NCI-H2227 treated with DMSO at 0.1 percent for 48 hours (cell line): ENCODE data around the gene MYO10.

Experiments
- DNase-seq: peaks from one replicate; lab custom pipeline; 2025; lab: John Stamatoyannopoulos, UW

MYO10 gene

DNA sequence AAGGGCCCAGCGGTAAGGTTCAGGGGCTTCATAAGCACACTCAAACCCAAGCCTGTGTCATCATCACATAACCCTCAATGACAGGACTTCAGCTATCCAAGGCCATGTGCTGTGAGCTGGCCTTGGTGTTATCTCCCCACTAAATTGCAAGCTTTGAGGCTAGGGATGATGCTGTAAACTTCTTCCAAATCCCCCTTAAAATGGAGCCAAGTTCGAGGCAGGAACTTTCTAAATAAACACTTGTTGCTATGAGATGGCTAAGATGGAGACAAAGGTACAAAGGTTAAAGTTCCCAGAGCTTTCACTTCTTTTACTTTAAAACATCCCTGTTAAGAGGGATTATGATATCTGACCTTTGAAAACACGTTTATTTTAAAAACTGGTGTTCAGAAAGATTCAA is 123.6 kb downstream of the MYO10 start:
- DNase-seq: no peak

DNA sequence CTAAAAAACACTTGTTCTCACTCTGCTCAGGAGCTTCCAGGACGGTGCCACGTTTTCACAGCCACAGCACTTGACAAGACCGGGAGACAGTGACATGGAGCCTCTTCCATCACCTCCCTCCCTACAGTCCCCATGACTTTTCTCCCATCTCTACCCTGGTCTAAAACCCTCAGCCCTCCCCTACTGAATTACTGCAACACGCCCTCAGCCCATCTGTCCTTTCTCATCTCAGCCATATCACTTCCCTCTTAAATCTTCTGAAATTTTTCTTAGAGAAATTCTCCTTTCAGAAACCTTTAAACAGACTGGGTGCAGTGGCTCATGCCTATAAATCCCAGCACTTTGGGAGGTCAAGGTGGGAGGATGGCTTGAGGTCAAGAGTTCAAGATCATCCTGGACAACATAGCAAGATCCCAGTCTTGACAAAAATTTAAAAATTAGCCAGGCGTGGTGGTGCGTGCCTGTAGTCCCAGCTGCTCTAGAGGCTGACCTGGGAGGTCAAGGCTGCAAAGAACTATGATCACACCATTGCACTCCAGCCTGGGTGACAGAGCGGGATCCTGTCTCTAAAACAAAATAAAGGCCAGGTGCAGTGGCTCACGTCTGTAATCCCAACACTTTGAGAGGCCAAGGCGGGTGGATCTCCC is 125.8 kb downstream of the MYO10 start:
- DNase-seq: no peak

DNA sequence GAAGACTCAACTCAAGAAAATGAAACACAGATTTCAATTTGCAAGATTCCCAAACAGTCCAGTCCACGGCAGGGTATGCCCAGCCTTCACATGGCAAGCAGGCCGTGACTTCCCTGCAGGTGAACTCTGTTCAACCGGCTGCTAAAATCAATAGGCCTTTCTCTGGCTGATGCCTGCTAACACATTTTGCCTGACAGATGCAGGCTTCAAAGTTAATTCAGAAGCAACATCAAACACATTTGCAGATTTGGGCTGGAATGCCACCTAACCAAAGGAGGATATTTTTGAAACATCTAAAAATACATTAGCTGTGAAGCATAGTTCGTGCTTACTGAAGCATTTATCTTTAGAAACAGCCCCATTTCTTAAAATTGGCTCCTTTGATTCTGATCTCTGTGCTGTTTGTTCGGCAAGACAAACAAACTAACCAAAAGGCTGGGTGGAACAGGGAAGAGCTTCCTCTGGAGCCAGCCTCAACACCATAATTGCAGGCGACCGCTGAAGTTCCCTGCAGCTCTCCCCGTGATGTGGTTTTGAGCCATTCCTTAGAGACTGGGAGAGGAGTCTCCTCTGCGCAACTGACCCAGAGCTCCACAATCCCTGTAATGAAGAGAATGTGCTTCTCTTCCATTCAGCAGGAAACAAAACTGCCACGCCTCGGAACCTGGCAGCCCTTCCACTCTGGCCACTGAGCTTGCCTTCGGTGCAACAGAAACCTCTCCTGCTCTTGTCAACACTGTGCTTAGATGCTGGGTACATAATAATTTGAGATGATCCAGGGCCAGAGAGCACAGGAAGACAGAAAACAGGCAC is 126.5 kb downstream of the MYO10 start:
- no peak for DNase-seq

DNA sequence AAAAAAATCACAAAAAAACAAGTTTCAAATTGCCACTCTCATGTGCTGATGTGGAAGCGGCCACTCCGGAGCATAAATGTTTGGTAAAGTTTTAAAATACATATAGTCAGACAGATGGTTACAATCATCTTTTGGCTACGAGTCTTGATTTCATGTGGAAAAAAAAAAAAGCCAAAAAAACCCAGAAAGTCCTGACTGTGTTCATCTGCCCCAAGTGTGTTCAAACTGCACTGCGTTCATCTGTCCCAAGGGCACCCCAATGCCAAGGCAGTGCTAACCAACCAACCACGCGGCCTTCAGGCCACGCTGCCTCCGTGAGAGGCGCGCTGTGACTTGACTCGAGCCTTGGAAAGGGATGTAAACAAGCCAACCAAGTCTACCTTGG is 127.1 kb downstream of the MYO10 start:
- DNase-seq: no peak

DNA sequence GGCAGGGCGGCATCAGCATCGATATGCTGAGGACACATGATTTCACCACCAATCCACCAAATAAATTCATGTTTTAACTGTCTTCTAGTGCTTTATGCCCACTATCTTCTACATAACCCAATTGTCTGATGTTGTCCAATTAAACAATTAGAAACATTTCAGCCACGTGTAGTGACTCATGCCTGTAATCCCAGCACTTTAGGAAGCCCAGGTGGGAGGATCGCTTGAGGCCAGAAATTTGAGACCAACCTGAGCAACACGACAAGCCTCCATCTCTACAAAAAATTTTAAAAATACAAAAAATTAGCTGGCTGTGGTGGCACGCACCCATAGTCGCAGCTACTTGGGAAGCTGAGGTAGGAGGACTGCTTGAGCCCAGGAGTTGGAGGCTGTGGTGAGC is 128.1 kb downstream of the MYO10 start:
- no peak for DNase-seq

DNA sequence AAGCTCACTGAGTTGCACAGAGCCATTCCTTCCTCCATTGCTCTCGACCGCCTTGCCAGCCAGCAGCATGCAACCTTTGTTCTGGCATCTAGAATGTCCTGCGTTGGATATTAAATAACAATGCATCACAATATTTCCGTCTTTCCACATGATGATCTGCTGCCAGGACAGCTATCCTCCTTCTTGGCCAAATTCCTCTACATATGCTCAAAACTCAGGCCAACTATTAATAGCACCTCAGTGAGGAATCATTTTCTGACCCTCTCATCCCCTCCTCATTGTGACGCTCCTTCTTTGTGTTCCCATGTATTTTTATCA is 128.6 kb downstream of the MYO10 start:
- no peak for DNase-seq

DNA sequence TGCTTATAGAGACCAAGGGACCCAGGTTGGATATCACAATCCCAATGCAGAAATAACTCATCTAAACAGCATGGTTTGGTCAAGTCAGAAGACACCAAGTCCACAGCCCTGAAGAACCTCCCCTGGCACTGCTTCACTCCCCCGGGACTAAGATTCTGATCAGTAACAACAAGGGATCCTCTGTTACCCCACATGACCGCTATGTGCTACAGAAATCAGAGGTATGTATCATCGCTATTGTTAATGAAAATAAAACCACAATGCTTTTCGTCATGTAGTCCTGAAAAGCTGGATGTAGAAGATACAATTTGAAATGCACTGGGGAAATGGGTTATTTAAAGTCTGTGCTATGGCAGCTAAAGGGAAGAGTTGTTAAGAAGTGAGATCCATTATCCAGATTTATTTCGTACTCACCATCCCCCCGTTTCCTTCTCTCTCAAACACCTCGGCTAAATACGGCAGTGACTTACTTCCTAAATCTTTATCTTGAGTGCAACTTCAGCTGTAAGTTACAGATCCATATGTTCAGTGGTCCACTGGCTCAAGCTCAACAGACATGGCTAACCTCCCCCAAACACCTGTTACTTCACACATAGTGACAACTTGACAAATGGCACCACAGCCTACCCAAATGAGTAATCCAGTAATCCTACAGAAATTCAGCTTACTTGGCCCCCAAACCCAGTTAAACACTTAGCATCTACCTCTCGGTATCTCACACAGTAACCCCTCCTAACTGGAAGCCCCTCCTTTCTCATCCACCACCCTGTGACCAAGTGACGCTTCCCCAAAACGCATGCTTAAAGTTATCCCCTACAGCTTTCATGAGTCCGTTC is 129.2 kb downstream of the MYO10 start:
- no peak for DNase-seq

DNA sequence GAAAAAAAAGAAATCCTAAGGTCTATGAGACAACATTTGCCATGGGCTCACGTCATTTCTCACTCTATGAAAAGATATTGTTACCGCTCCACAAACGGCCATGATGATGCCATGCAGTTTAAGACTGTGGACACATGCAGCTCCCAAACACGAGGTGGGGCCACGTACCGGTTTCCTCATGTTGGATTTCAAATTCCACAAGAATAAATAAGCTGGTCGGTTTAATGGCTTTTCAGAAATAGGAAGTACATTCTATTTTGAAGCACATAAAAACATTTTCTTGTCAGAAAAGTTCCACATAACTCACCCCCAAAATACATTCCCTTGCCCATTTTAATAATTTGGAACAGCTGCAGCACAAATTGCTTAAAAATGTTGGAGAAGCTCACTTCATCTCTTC is 130.6 kb downstream of the MYO10 start:
- no peak for DNase-seq

DNA sequence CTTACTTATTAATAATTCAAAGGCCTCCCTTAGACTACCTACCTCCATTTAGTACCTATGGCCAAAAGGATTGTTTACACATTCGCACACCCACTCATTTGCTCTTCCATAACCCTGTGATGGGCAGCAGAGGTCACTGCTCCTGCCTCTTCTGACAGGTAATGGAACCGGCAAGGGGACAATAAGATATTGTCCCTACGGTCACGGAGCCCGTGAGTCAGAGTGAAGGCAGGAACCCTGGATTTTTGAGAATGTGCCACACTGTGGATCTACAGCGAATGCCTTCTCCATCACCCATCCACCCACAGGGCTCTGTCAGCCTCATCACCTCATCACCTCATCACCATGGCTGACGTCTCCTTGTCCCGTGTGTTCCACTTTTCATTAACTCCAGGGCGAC is 132.3 kb downstream of the MYO10 start:
- DNase-seq: no peak

DNA sequence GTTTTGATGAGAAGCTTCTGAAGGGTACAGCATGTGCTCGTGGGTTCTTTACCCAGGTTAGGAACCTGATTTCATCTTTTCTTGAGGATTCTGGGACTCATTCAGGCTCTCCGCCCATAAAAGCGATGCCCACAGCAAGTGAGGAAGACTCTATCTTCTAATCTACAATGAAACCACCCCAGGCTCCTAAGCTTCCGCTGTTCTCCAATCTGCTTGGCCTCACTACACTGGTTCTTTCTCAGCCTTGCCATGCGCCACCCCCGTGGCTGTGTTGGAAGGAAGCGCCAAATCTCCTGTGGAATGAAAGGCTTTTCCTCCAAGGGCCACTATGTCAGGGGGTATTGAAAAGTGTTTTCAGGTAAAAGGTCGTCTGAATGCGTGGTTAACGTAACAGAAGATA is 135.6 kb downstream of the MYO10 start:
- no peak for DNase-seq

DNA sequence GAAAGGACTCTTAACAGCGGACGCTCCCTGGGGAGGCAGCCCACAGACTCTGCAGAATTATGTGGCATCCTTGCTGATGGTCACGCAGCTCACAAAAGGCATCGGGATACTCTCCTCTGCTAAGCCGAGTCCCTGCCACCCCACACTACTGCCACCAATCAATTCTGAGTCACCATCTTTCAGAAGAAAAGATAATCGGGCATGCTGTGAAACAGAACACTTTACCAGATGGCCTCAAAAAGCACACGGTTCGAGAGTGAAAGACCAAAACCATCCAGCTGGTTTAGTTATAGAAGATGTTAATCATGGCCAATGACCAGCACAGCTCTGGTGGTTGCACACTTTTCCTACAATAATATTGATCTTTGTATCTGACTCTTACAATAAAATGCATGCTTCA is 136.3 kb downstream of the MYO10 start:
- no peak for DNase-seq

DNA sequence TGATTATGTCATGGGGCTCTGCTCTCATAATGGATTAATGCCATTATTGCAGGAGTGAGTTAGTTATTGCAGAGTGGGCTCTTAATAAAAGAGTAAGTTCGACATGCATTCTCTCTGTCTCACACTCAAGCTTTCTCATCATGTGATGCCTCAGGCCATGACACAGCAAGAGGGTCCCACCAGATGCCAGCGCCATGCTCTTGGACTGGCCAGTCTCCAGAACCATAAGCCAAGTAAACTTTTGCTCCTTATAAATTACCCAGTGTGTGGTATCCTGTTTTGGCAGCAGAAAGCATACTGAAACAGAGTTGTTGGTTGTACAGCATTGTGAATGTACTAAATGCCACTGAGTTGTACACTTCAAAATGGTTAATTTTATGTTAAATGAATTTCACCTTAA is 138.1 kb downstream of the MYO10 start:
- no peak for DNase-seq

DNA sequence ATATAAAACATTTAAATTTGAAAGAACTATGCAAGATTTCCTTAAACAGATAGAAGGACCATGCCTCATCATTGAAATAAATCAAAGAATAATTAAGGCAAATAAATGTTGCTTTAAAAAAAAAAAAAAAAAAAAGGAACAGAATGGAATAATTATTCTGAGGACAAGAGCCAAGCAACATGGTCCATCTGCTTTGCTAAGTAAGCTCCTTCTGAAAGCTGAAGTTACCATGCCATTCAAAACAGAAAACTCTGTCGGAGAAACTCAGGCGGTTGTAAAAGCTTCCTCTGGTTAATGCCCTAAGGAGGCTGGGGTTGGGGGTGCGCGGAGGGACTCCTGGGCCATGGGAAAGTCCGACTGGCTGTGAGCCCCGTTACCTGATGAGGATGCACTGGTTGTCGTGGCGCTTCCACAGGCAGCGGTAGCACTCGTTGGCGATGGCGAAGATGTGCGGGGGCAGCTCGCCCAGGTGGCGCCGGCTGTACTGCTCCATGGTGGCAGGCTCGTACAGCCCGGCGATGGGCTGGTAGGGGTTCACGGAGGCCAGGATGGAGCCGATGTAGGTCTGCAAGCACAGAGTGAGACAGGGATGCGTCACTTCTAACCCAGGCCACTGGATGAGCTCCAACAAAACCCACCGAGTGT is 141.7 kb downstream of the MYO10 start:
- DNase-seq: no peak

DNA sequence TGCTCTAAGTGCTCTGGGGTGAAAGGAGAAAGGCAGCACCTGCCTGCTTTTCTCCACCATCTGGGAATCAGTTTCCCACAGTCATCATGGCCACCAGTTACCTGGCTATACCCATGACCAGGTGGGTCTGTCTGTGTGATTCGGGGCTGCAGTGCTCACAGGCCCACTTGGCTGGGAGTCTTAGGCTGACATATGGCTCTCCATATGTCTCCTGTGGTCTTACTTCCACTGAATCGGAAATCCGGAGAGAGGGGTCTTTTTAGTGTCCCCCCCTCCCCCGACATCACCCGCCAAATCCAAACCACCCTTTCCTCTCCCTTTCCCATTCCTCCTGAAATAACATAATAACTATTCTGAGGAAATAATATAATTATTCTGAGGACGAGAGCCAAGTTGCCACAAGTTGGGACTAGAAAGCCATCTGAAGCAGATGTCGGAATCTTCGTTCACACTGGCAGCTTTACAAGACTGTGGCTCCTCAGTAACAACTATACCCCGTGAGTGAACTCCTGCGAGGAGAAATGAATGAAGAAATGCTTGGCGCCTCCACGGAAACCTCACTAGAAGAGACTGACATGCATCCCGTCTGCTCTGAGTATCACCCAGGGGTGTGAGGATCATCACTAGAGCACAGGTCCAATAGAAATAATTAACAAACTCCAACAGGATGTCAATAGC is 143.4 kb downstream of the MYO10 start:
- no peak for DNase-seq

DNA sequence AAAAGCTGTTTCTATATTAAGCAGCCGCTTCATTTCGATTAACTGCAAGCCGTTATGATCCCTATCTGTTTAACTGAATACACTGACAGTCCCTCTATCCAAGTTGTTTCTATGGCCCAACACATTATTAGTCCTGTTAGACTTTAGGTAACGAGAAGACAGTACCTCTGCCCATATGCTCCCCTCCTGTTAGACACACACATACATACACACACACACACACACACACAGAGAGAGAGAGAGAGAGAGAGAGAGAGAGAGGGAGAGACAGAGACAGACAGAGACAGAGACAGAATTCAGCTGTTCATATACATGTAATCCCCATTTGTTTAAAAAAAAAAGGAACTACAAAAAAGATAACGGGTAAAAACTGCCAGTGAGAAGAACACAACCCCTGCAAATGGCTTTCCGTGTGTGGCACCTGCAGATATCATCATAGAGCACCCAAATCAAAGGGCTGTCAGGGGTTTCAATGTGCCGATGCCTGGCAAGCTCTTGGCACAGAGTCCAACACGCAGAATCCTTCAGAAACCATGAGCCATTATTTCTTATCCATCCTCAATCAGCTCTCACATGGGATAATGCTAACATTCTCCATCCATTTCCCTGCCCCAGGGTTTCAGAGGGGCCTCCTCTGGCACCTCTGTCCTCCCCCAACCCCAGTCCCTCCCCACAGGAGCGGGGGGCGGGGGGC is 144.0 kb downstream of the MYO10 start:
- no peak for DNase-seq

DNA sequence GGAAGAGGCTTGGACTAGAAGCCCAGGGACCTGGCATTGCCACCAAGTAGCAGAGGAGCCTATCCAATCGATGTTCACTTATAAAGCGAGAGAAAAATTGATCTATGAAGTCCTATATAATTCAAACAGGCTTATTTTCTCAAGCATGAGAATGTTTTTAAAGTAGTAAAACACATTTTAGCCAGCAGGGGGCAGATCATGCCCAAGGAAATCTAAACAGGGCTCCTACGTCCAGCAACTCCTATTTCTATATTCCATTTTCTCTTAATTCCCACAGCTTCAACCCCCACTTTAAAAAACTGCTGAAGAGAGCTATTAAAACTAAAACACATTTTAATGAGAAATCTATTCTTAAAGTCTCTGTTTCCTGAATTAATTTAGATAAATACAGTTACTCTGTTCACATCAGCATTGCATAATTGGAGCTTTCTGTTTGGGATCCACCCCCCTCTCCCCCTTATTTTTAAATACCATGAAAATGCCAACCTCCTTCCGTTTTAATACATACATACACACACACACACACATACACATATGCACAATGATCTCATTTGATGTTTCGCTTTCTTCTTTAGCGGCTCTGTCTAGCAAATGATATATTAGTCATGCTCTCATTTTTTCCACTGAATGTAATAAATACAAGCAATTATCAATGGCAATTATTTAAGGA is 144.9 kb downstream of the MYO10 start:
- peak; percentile 26 for DNase-seq

DNA sequence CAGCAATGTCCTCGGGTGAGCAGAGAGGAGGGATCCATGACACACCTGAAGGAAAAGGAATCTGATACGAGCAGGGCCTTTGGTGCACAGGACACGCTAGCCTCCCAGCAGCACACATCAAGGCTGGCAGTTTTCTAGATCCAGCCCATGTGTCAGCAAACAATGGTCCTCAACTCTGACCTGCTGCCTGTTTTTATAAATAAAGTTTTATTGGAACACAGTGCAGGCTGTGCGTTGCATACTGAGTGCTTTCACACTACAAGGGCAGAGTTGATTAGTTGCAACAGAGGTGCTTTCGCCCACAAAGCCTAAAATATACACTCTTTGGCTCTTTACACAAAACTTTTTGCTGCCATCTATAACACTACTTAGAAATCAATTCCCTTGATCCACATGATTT is 147.1 kb downstream of the MYO10 start:
- no peak for DNase-seq

DNA sequence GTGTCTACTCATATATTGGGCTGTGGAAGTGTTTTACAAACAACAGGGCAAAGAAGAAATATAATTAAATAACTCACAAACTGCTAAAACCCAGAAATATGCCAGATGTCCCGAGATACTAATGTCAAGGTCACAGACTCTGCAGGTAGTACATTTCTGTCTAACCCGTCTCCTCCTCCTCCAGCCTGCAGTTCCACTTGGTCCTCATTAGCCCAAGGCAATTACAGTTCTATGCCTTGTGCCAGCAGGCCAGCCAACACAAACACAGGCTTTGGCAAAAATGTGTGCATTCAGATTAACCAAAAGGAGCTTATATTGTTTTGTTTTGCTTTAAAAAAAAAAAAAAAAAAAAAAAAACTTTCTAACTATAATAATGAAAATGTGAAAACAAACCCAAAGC is 148.8 kb downstream of the MYO10 start:
- DNase-seq: no peak

DNA sequence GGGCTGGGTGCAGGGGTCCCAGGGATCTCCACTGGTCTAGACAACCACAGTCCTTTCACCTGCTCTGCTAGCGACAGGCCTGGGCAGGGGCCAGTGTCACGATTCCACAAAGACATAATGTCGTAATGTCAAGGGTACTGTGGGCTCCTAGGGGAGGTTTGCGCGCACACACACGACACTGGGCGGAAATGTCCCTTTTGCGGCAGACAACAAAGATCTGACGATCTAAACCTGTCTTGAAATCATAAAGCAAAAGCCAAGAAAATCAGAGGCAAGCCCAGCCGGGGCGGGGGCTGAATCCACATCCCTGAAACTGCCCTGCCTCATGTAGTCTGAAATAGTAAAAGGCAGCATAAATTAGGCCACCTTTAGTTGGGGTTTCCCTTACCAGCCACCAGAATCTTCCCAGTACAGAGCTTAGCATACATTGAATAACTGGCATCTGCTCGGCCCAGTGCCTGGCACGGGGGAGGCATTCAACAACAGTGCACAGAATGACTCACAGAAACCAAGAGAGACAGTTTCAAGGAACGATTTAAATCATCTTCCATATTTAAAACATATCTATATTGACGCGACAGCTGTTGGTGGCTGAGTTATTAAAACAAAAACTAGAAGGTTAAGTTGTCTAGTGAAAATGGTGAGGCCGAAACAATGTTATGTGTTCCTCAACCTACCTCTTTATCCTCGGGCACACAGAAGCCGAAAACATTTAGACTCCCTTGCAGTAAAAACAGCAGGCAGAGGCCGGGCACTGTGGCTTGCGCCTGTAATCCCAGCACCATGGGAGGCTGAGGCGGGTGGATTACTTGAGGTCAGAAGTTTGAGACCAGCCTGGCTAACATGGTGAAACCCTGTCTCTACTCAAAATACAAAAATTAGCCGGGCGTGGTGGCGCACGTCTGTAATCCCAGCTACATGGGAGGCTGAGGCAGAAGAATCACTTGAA is 151.0 kb downstream of the MYO10 start:
- no peak for DNase-seq

DNA sequence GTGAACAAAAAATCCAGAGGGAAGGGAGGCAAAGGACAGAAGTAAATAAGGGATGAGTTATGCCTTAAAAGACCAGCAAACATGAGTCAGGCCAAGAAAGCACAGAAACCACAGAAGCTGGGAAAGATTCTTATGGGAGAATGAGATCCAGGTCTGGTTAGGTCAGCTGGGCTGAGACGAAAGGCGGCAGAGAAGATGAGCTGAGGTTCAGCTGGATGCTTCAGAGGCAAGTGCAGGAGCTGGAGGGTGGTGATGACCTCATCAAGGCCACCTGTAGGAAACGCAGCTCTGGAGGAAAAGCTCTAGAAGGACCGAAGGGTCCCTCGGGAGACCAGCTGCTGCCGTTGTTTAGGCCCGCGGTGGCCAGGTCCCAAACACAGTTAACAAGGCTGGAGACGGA is 152.0 kb downstream of the MYO10 start:
- no peak for DNase-seq
